Activated T-cell treated with anti-CD3 and anti-CD28 coated beads, Interleukin-2, amount 50 U/mL, for 72 hours (primary cell): ENCODE data around the gene MUC5AC. TPM values are rescaled to one million over a fixed set of nuclear protein-coding genes. Genes with fewer than 3 reads are reported as not detected.

ENCODE experiments used
- ATAC-seq, 2 donors: fragments of 150-1000 bp; cut with Tn5 transposase; replicated peaks in 1 of 2; 2 replicates each; pipeline ENCODE4 v1.10.0; 2021; ENCODE audit warnings: moderate library complexity in 2 of 2, mild to moderate bottlenecking in 1 of 2
- DNase-seq, 2 donors: peaks; one replicate each; pipeline ENCODE4 v3.0.0; 2021 to 2022; ENCODE audit warnings: mixed read lengths in 1 of 2
- H3K27ac Mint-ChIP-seq: one replicate; pipeline ENCODE4 v1.8.0; 2022; ENCODE audit warnings: mild to moderate bottlenecking, moderate library complexity, mixed read lengths
- H3K27me3 Mint-ChIP-seq: one replicate; pipeline ENCODE4 v1.8.0; 2022; ENCODE audit warnings: low read depth, mixed read lengths
- H3K36me3 Mint-ChIP-seq, 2 donors: one replicate each; pipeline ENCODE4 v1.8.0; 2022; ENCODE audit warnings: mixed read lengths in 2 of 2, mild to moderate bottlenecking in 1 of 2; ENCODE audit not compliant: insufficient read depth in 2 of 2
- H3K4me1 Mint-ChIP-seq: one replicate; pipeline ENCODE4 v1.8.0; 2022; ENCODE audit warnings: low read depth, mixed read lengths
- H3K4me3 Mint-ChIP-seq, 2 donors: one replicate each; pipeline ENCODE4 v1.8.0; 2022; ENCODE audit warnings: mild to moderate bottlenecking in 2 of 2, mixed read lengths in 2 of 2, moderate library complexity in 2 of 2
- H3K9me3 Mint-ChIP-seq, 2 donors: one replicate each; pipeline ENCODE4 v1.8.0; 2022; ENCODE audit warnings: mixed read lengths in 2 of 2
- total RNA-seq, 2 donors: library from RNA; stranded (reverse); gene quantifications; one replicate each; pipeline ENCODE4 v1.2.3, GENCODE V29; 2022

The MUC5AC gene
- total RNA-seq, 2 donors from 2014 or later = not detected

- Mint-ChIP-seq H3K27me3 (no peaks in the 10 kb centered on the region), H3K4me3 (no peak overlapping the region), H3K4me1 (no peaks in the 10 kb centered on the region), H3K36me3 (no peaks in the 10 kb centered on the region), H3K27ac (no peak overlapping the region), H3K9me3 (no peaks in the 10 kb centered on the region)
- DNase-seq = no peak
- ATAC-seq = no peak
These were observed 67.9 kb downstream of the MUC5AC start for GRCh38 chr11:1225386-1226225.

DNA sequence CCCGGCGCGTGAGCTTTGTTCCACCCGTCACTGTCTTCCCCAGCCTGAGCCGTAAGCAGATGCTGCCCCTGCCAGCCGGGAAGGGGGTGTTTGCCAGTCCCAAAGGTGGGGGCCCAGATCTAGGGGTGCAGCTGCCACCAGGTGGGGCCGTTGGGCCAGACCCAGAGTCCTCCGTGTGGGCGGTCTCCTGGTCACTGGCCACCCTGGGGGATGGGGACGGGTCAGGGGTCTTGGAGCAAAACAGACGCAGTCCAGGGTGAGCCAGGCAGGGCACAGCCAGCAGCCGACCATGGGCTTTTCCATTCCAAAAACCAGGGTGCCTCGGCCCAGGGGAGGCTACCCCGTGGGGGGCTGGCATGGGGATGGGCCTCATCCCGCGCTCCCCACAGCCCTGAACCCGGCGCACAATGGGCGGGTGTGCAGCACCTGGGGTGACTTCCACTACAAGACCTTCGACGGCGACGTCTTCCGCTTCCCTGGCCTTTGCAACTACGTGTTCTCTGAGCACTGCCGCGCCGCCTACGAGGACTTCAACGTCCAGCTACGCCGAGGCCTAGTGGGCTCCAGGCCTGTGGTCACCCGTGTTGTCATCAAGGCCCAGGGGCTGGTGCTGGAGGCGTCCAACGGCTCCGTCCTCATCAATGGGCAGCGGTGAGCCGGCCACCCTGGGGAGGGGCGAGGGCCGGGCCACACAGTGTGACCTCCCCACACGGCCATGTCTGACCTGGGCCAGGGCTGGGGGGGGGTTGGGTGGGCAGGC is 68.7 kb downstream of the MUC5AC start:
- H3K36me3 Mint-ChIP-seq = no peaks in the 10 kb centered on the region
- DNase-seq = peak in 1 of 2 donors; percentile 7
- no peak overlapping the region for H3K4me3 Mint-ChIP-seq
- H3K4me1 Mint-ChIP-seq = no peaks in the 10 kb centered on the region
- H3K9me3 Mint-ChIP-seq = no peaks in the 10 kb centered on the region
- H3K27me3 Mint-ChIP-seq = no peaks in the 10 kb centered on the region
- H3K27ac Mint-ChIP-seq = no peak overlapping the region
- ATAC-seq = no peak

DNA sequence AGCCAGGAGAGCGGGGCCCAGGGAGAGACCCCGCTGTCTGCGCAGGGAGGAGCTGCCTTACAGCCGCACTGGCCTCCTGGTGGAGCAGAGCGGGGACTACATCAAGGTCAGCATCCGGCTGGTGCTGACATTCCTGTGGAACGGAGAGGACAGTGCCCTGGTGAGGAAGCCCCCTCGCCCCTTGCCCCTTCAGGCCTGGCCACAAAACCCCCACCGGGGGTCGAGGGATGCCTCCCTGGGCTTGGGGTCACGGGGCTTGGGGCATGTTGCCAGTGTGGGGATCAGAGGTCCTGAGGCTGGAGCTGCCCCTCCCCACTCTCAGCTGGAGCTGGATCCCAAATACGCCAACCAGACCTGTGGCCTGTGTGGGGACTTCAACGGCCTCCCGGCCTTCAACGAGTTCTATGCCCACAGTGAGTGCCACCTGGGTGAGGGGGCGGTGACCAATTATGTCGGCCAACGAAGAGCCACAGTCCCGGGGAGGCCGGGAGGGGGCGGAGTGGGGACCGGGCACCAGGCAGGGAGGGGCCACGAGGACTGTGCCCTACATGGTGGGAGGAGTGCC is 69.3 kb downstream of the MUC5AC start:
- DNase-seq = no peak
- H3K27me3 Mint-ChIP-seq = no peaks in the 10 kb centered on the region
- H3K27ac Mint-ChIP-seq = no peak overlapping the region
- H3K4me1 Mint-ChIP-seq = no peaks in the 10 kb centered on the region
- no peaks in the 10 kb centered on the region for H3K36me3 Mint-ChIP-seq
- H3K9me3 Mint-ChIP-seq = no peaks in the 10 kb centered on the region
- no peak for ATAC-seq
- no peak overlapping the region for H3K4me3 Mint-ChIP-seq

DNA sequence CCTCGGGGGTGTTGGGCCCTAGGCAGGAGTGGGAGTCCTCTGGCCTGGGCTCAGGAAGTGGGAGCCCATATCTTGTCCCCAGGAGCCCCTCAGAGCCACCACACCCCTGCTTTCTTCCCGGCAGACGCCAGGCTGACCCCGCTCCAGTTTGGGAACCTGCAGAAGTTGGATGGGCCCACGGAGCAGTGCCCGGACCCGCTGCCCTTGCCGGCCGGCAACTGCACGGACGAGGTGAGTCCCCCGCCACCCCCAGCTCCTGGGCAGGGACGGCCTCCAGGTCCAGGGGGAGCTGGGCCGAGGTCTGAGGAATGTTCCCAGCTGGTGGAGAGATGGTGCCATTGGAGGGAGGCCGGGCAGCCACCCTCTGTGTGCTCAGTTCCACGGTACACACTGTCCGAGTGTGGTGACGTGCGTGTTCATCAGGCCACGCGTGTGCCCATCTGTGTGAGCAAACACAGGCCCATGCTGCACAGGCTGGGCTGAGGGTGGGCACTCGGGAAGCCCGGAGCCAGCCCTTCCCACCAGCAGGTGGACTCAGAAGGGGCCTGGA is 69.9 kb downstream of the MUC5AC start:
- Mint-ChIP-seq H3K27ac (no peak overlapping the region), H3K4me3 (no peak overlapping the region), H3K27me3 (no peaks in the 10 kb centered on the region), H3K4me1 (no peaks in the 10 kb centered on the region), H3K9me3 (no peaks in the 10 kb centered on the region), H3K36me3 (no peaks in the 10 kb centered on the region)
- ATAC-seq (no peak), DNase-seq (no peak)

DNA sequence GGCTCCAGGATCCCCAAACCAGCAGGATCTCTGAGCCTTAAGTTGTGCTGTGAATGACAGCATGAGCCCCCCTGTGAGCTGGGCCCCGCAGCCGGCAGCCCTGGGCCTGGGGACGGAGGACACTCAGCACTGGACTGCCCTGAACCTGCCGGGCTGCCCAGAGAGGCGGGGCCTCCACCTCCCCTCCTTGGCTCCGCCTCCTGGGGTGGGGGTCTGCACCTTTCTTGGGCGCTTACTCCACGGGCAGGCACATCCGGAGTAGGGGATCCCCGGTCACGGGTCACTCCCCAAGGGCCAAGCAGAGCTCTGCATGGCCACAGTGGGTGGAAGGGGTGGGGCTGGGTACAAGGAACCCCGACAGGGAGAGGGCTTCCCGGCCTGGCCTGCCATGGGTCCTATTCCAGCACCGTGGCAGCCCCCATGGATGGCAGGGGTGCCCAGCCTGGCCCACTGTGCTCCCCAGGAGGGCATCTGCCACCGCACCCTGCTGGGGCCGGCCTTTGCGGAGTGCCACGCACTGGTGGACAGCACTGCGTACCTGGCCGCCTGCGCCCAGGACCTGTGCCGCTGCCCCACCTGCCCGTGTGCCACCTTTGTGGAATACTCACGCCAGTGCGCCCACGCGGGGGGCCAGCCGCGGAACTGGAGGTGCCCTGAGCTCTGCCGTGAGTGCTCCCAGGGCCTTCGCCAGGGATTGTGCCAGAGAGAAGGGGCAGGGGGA is 70.5 kb downstream of the MUC5AC start:
- Mint-ChIP-seq H3K27ac (no peak overlapping the region), H3K4me3 (no peak overlapping the region), H3K9me3 (no peaks in the 10 kb centered on the region), H3K4me1 (no peaks in the 10 kb centered on the region), H3K27me3 (no peaks in the 10 kb centered on the region), H3K36me3 (no peaks in the 10 kb centered on the region)
- ATAC-seq (no peak), DNase-seq (no peak)

DNA sequence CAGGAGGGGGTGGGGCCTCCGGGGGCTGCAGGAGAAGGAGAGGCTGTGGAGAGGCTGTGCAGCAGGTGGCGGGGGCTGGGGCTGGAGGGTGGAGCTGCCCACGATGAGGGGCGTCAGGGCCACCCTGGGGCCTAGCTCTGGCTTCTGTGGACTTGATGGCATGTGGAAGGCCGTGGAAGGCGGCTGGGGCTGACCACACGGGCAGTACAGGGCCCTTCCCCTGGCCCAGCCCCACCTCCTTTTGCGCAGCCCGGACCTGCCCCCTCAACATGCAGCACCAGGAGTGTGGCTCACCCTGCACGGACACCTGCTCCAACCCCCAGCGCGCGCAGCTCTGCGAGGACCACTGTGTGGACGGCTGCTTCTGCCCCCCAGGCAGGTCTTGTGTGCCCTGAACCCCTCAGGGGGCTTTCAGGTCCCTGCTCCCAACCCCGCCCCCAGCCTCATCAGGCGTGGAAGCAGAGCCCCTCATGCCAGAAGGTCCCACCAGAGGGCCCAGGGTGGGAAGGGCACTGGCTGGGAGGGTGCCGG is 71.2 kb downstream of the MUC5AC start:
- Mint-ChIP-seq H3K36me3 (no peaks in the 10 kb centered on the region), H3K9me3 (no peaks in the 10 kb centered on the region), H3K4me1 (no peaks in the 10 kb centered on the region), H3K27ac (no peak overlapping the region), H3K27me3 (no peaks in the 10 kb centered on the region), H3K4me3 (no peak overlapping the region)
- DNase-seq (no peak), ATAC-seq (no peak)

DNA sequence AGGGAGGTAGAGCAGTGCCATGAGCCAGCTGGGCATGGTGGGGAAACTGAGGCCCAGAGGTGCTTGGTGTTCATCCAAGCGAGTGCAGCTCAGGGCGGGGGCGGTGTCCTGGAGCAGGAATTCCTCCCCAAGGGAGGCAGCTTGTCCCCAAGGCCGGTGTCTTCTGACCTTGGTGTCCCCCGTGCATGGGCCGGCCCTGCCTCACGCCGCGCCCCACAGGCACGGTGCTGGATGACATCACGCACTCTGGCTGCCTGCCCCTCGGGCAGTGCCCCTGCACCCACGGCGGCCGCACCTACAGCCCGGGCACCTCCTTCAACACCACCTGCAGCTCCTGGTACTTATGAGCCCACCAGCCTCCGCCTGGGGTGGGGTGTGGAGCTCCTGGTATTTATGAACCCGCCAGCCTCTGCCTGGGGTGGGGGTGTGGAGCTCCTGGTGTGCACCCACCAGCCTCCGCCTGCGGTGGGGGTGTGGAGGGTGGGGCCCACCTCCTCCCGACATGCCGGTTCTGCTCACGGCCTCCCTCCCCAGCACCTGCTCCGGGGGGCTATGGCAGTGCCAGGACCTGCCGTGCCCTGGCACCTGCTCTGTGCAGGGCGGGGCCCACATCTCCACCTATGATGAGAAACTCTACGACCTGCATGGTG is 71.8 kb downstream of the MUC5AC start:
- DNase-seq (no peak), ATAC-seq (no peak)
- no peak overlapping the region for H3K4me3 Mint-ChIP-seq
- H3K27ac Mint-ChIP-seq = no peak overlapping the region
- no peaks in the 10 kb centered on the region for H3K36me3 Mint-ChIP-seq
- no peaks in the 10 kb centered on the region for H3K4me1 Mint-ChIP-seq
- no peaks in the 10 kb centered on the region for H3K9me3 Mint-ChIP-seq
- no peaks in the 10 kb centered on the region for H3K27me3 Mint-ChIP-seq

DNA sequence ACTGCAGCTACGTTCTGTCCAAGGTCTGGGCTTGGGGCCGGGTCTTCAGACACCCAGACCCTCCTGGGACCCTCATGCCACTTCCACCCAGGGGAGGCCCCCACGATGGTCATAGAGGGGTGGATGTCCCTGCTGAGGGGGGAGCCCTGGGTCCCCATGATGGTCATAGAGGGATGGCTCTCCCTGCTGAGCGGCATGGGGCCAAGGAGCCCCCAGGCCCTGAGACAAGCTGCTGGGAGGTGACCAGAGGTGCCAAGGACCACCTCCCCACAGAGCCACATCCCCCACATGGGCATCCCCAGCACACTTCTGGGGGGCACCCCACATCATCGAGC is 72.3 kb downstream of the MUC5AC start:
- no peaks in the 10 kb centered on the region for H3K4me1 Mint-ChIP-seq
- no peaks in the 10 kb centered on the region for H3K27me3 Mint-ChIP-seq
- H3K27ac Mint-ChIP-seq = no peak overlapping the region
- no peaks in the 10 kb centered on the region for H3K9me3 Mint-ChIP-seq
- H3K4me3 Mint-ChIP-seq = no peak overlapping the region
- ATAC-seq (no peak), DNase-seq (no peak)
- H3K36me3 Mint-ChIP-seq = no peaks in the 10 kb centered on the region

DNA sequence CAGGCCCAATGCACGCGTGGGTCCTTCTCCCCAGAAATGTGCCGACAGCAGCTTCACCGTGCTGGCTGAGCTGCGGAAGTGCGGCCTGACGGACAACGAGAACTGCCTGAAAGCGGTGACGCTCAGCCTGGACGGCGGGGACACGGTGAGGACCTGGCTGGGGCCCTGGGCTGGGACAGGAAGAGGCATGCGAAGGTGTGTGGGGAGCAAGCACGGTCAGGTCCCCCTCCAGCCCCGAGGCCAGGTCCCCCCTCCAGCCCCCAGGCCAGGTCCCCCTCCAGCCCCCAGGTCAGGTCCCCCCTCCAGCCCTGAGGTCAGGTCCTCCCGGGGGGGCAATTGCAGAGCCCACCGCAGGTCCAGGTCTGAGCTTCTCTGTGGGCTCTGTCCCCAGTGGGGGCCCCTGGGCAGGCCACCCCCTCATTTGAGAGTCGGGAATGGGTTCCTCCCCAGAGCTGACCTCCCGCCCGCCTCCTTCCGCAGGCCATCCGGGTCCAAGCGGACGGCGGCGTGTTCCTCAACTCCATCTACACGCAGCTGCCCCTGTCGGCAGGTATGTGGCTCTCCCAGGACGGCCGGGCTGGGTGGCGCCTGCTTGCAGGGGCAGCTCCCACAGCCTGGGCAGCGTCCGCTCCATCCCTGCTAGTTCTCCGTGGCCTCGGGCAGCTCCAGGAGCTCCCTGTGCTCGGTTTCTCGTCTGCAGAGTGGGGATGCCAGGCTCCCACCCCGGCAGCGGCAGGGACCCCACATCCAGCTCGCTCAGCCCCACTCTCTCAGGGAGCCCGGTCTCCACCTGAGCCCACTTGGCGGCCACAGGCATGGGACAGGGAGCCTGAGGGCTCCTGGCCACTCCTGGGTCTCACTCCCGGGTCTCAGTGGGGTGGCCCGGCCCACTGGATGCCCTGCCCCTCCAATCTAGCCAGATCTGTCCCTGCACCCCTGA is 73.0 kb downstream of the MUC5AC start:
- no peak overlapping the region for H3K4me3 Mint-ChIP-seq
- ATAC-seq = no peak
- H3K36me3 Mint-ChIP-seq = no peaks in the 10 kb centered on the region
- DNase-seq = no peak
- H3K27ac Mint-ChIP-seq = no peak overlapping the region
- H3K4me1 Mint-ChIP-seq = no peaks in the 10 kb centered on the region
- no peaks in the 10 kb centered on the region for H3K27me3 Mint-ChIP-seq
- H3K9me3 Mint-ChIP-seq = no peaks in the 10 kb centered on the region

DNA sequence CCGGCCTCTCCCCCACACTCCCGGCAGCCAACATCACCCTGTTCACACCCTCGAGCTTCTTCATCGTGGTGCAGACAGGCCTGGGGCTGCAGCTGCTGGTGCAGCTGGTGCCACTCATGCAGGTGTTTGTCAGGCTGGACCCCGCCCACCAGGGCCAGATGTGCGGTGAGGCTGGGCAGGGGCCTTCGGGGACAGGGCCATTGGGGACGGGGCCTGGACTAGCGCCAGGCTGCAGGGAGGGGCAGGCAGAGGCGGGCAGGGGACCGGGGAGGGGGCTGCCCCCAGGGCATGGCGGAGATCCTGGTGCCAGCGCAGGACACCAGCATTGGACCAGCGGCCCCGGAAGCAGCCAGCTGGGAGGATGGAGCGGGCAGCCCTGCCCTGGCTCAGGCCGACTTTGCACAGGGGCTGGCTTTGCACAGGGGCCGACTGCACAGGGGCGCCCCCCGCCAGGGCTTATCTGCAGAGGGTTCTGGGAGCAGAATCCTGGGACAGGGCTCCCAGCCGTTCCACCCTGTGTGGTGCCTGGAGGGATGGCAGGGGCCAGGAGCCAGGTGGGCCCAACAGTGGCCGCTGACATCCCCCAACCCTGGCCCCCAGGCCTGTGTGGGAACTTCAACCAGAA is 73.8 kb downstream of the MUC5AC start:
- Mint-ChIP-seq H3K27me3 (no peaks in the 10 kb centered on the region), H3K4me1 (no peaks in the 10 kb centered on the region), H3K9me3 (no peaks in the 10 kb centered on the region), H3K27ac (no peak overlapping the region), H3K36me3 (no peaks in the 10 kb centered on the region), H3K4me3 (no peak overlapping the region)
- no peak for DNase-seq
- no peak for ATAC-seq

- DNase-seq (no peak), ATAC-seq (no peak)
- H3K9me3 Mint-ChIP-seq = no peaks in the 10 kb centered on the region
- H3K4me1 Mint-ChIP-seq = no peaks in the 10 kb centered on the region
- H3K36me3 Mint-ChIP-seq = no peaks in the 10 kb centered on the region
- no peak overlapping the region for H3K4me3 Mint-ChIP-seq
- no peaks in the 10 kb centered on the region for H3K27me3 Mint-ChIP-seq
- H3K27ac Mint-ChIP-seq = no peak overlapping the region
These were observed 74.5 kb downstream of the MUC5AC start for GRCh38 chr11:1232021-1232882.
